ENCODE data around the gene NRSN2. TPM values are rescaled to one million over a fixed set of nuclear protein-coding genes. Genes with fewer than 3 reads are reported as not detected.

Gene NRSN2
- total RNA-seq, 2 donors from 2014 or later: 24.7 to 38.4 TPM

DNA sequence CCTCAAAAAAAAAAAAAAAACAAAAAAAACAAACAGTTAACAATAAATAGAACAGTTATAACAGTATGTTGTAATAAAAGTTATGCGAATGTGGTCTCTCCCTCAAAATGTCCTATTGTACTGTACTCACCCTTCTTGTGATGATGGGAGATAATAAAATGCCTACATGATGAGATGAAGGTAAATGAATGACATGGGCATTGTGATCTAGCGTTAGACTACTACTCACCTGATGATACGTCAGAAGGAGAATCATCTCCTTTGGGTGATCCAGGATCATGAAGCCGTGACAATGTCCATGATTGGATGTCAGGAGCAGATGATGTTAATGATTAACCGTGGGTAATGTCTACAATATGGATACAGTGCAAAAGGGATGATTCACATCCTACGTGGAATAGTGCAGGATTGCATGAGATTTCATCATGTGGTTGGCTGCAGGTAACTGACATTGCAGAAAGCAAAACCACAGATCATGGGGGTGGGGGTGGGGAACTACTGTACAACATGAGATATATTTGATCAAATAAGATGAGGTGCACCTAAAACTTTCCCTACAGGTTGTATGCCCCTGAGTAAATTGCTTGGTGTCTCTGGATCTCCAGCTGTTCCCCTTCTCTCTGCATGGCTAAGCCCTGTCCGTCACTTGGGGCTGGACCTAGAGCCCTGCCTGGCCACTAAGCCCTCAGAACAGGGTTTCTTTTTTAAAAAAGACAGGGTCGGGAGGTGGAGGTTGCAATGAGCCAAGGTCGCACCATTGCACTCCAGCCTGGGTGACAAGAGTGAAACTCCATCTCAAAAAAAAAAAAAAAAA lies 55.0 kb downstream of the NRSN2 start:
- H3K4me1 Mint-ChIP-seq: no peaks in the 10 kb centered on the region
- Histone ChIP-seq H3K9ac (ENCODE audit: extremely low read depth, low read length, poor library complexity, severe bottlenecking) (no peak overlapping the region), H3K36me3 (ENCODE audit: control insufficient read depth, insufficient read depth, low read length) (no peaks in the 10 kb centered on the region), H3K27ac (ENCODE audit: low read depth, low read length) (no peak overlapping the region), H3K27me3 (ENCODE audit: control insufficient read depth, insufficient read depth, low read length, poor library complexity, severe bottlenecking) (no peaks in the 10 kb centered on the region), H3K4me1 (ENCODE audit: control insufficient read depth, insufficient read depth, low read length) (no peaks in the 10 kb centered on the region), H3K4me3 (ENCODE audit: low read length) (no peak overlapping the region), H3K9me3 (ENCODE audit: control insufficient read depth, low read length) (peaks cover 10% of the 10 kb centered on the region)
- DNase-seq: no peak
- H3K9me3 Mint-ChIP-seq: peaks cover 7% of the 10 kb centered on the region
- no peak overlapping the region for H3K27ac Mint-ChIP-seq
- no peaks in the 10 kb centered on the region for H3K36me3 Mint-ChIP-seq (ENCODE audit: low read depth)
- H3K4me3 Mint-ChIP-seq: no peak overlapping the region
- TF ChIP-seq, protein P1, sequence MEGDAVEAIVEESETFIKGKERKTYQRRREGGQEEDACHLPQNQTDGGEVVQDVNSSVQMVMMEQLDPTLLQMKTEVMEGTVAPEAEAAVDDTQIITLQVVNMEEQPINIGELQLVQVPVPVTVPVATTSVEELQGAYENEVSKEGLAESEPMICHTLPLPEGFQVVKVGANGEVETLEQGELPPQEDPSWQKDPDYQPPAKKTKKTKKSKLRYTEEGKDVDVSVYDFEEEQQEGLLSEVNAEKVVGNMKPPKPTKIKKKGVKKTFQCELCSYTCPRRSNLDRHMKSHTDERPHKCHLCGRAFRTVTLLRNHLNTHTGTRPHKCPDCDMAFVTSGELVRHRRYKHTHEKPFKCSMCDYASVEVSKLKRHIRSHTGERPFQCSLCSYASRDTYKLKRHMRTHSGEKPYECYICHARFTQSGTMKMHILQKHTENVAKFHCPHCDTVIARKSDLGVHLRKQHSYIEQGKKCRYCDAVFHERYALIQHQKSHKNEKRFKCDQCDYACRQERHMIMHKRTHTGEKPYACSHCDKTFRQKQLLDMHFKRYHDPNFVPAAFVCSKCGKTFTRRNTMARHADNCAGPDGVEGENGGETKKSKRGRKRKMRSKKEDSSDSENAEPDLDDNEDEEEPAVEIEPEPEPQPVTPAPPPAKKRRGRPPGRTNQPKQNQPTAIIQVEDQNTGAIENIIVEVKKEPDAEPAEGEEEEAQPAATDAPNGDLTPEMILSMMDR (conservative IDR thresholded peaks at IDR 0.05): no peak
- H3K27me3 Mint-ChIP-seq (ENCODE audit: insufficient read depth): peaks cover 4% of the 10 kb centered on the region
- 94 to 100% methylated on average over 5 to 8 of the region's 9 CpGs for WGBS, 2 experiments (ENCODE audit: insufficient coverage in 1 of 2, insufficient read length in 1 of 2)

DNA sequence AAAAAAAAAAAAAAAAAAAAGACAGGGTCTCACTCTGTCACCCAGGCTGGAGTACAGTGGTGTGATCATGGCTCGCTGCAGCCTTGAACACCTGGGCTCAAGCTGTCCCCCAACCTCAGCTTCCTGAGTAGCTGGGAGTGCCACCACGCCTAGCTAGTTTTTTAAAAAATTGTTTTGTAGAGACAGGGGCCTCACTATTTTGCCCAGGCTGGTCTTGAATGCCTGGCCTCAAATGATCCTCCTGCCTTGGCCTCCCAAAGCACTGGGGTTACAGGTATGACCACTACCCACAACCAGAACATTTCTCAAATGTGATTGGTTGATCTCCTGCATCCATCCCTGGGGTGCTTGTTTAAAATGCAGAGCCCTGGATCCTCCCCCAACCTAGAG lies 55.6 kb downstream of the NRSN2 start:
- Histone ChIP-seq H3K4me3 (ENCODE audit: low read length) (no peak overlapping the region), H3K4me1 (ENCODE audit: control insufficient read depth, insufficient read depth, low read length) (no peaks in the 10 kb centered on the region), H3K36me3 (ENCODE audit: control insufficient read depth, insufficient read depth, low read length) (no peaks in the 10 kb centered on the region), H3K9me3 (ENCODE audit: control insufficient read depth, low read length) (peaks cover 10% of the 10 kb centered on the region), H3K9ac (ENCODE audit: extremely low read depth, low read length, poor library complexity, severe bottlenecking) (no peak overlapping the region), H3K27me3 (ENCODE audit: control insufficient read depth, insufficient read depth, low read length, poor library complexity, severe bottlenecking) (no peaks in the 10 kb centered on the region), H3K27ac (ENCODE audit: low read depth, low read length) (no peak overlapping the region)
- Mint-ChIP-seq H3K36me3 (ENCODE audit: low read depth) (no peaks in the 10 kb centered on the region), H3K4me1 (no peaks in the 10 kb centered on the region), H3K27ac (no peak overlapping the region), H3K27me3 (ENCODE audit: insufficient read depth) (peaks cover 4% of the 10 kb centered on the region), H3K4me3 (no peak overlapping the region), H3K9me3 (peaks cover 7% of the 10 kb centered on the region)
- DNase-seq: no peak
- WGBS, 2 experiments (ENCODE audit: insufficient coverage in 1 of 2, insufficient read length in 1 of 2): 83 to 100% methylated on average over 1 to 2 of the region's 2 CpGs
- TF ChIP-seq, protein P1 (conservative IDR thresholded peaks at IDR 0.05): no peak

DNA sequence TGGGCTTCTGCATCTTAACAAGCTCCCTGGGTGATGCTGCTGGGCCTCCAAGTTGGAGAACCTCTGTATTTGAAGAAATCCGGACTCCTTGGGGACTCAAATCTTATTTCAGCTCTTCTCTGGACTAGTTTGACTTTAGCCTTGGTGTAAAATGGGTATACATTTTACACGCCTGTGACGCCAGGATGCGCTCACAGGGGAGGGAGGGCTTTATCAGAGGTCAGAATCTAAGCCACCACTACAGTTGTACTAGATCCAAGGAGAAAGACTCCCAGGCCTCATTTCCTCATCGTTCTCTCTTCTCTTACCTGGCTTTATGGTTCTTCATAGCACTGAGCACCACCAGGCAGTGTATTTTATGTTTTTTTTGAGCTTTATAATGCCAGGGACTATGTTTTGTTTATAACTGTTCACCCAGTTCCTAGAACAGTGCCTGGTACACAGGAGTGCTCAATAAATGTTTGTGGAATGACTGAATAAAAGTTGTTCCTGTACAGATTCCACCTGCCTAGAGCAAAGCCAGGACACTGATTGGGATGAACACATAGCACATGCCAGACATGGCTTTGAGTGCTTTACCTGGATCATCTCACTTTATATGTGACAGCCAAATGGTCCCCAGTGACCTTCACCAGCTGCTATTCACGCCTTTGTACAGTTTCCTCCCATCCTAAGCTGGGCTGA lies 56.1 kb downstream of the NRSN2 start:
- Histone ChIP-seq H3K9ac (ENCODE audit: extremely low read depth, low read length, poor library complexity, severe bottlenecking) (no peak overlapping the region), H3K9me3 (ENCODE audit: control insufficient read depth, low read length) (peaks cover 10% of the 10 kb centered on the region), H3K4me3 (ENCODE audit: low read length) (no peak overlapping the region), H3K36me3 (ENCODE audit: control insufficient read depth, insufficient read depth, low read length) (no peaks in the 10 kb centered on the region), H3K27me3 (ENCODE audit: control insufficient read depth, insufficient read depth, low read length, poor library complexity, severe bottlenecking) (no peaks in the 10 kb centered on the region), H3K27ac (ENCODE audit: low read depth, low read length) (no peak overlapping the region), H3K4me1 (ENCODE audit: control insufficient read depth, insufficient read depth, low read length) (no peaks in the 10 kb centered on the region)
- no peaks in the 10 kb centered on the region for H3K4me1 Mint-ChIP-seq
- H3K36me3 Mint-ChIP-seq (ENCODE audit: low read depth): no peaks in the 10 kb centered on the region
- DNase-seq: no peak
- peaks cover 7% of the 10 kb centered on the region for H3K9me3 Mint-ChIP-seq
- no peak overlapping the region for H3K27ac Mint-ChIP-seq
- WGBS, 2 experiments (ENCODE audit: insufficient coverage in 1 of 2, insufficient read length in 1 of 2): 80 to 85% methylated on average over 3 to 6 of the region's 6 CpGs
- H3K27me3 Mint-ChIP-seq (ENCODE audit: insufficient read depth): peaks cover 4% of the 10 kb centered on the region
- TF ChIP-seq, protein P1 (conservative IDR thresholded peaks at IDR 0.05): no peak
- H3K4me3 Mint-ChIP-seq: no peak overlapping the region

All from endodermal cell (in vitro differentiated cells).